WTC11 (cell line): ENCODE results near the gene LBH. TPM values are rescaled to one million over a fixed set of nuclear protein-coding genes. Genes with fewer than 3 reads are reported as not detected.
A peak's percentile ranks its signal among the peaks of the same experiment; 100 is the strongest.

Experiments used
- ATAC-seq: fragments of 200-7000 bp; cut with Tn5 transposase; 2 replicates; pipeline ENCODE4 v1.10.0; 2021; ENCODE audit warnings: mild to moderate bottlenecking, moderate library complexity
- CTCF ChIA-PET: fragments of 300-600 bp; sonication (Branson Sonifier 250); formaldehyde crosslinking; loops from one replicate; lab custom pipeline; 2021; ENCODE audit warnings: antibody characterized with exemption; lab: Charles Lee
- POLR2A ChIA-PET: fragments of 350-600 bp; sonication (Branson Sonifier 250); formaldehyde crosslinking; loops from one replicate; lab custom pipeline; 2021; ENCODE audit warnings: antibody characterized with exemption; lab: Charles Lee
- DNase-seq: peaks from one replicate; pipeline ENCODE4 v3.0.0; 2021; ENCODE audit warnings: low spot score
- H3K27ac Mint-ChIP-seq: 2 replicates; pipeline ENCODE4 v1.8.0; 2021; ENCODE audit warnings: mixed read lengths
- H3K27me3 Mint-ChIP-seq: 2 replicates; pipeline ENCODE4 v1.8.0; 2021; ENCODE audit warnings: low read depth, mild to moderate bottlenecking, moderate library complexity, mixed read lengths
- H3K36me3 Mint-ChIP-seq: 2 replicates; pipeline ENCODE4 v1.8.0; 2021; ENCODE audit warnings: mixed read lengths
- H3K4me1 Mint-ChIP-seq: 2 replicates; pipeline ENCODE4 v1.8.0; 2022; ENCODE audit warnings: mixed read lengths
- H3K4me3 Mint-ChIP-seq: 2 replicates; pipeline ENCODE4 v1.8.0; 2021; ENCODE audit warnings: mild to moderate bottlenecking, moderate library complexity, mixed read lengths
- H3K9me3 Mint-ChIP-seq: 2 replicates; pipeline ENCODE4 v1.8.0; 2021; ENCODE audit warnings: mixed read lengths
- ELF4 ChIP-seq: sonication (generic); formaldehyde crosslinking; IDR thresholded peaks from 2 replicates; pipeline ENCODE4 v1.8.1; 2022; ENCODE audit warnings: low read depth, mild to moderate bottlenecking, moderate library complexity, missing genetic modification reagents
- EMX1 ChIP-seq: fragments of 250-450 bp; sonication (Bioruptor Pico); IDR thresholded peaks from 2 replicates; pipeline ENCODE4 v1.8.0; 2021; ENCODE audit warnings: mild to moderate bottlenecking
- ETV6 ChIP-seq: sonication (generic); formaldehyde crosslinking; IDR thresholded peaks from 2 replicates; pipeline ENCODE4 v1.8.1; 2022; ENCODE audit warnings: mild to moderate bottlenecking, missing genetic modification reagents
- FOXK1 ChIP-seq: sonication (generic); formaldehyde crosslinking; IDR thresholded peaks from 2 replicates; pipeline ENCODE4 v1.8.0; 2022; ENCODE audit warnings: mild to moderate bottlenecking, moderate library complexity, missing genetic modification reagents
- GABPB1 ChIP-seq: sonication (generic); formaldehyde crosslinking; IDR thresholded peaks from 2 replicates; pipeline ENCODE4 v1.8.1; 2023; ENCODE audit warnings: mild to moderate bottlenecking, missing genetic modification reagents
- HMGA2 ChIP-seq: fragments of 250-450 bp; sonication (Bioruptor Pico); IDR thresholded peaks from 2 replicates; pipeline ENCODE4 v1.4.0; 2021; ENCODE audit warnings: mild to moderate bottlenecking, moderate library complexity
- IRF2 ChIP-seq: sonication (generic); formaldehyde crosslinking; IDR thresholded peaks from 2 replicates; pipeline ENCODE4 v1.8.0; 2022; ENCODE audit warnings: low read depth, missing genetic modification reagents, borderline replicate concordance
- MYBL2 ChIP-seq: sonication (generic); formaldehyde crosslinking; IDR thresholded peaks from 2 replicates; pipeline ENCODE4 v1.8.1; 2023; ENCODE audit warnings: mild to moderate bottlenecking, moderate library complexity, missing genetic modification reagents
- NR2C2 ChIP-seq: sonication (generic); formaldehyde crosslinking; IDR thresholded peaks from 2 replicates; pipeline ENCODE4 v1.8.0; 2022; ENCODE audit warnings: mild to moderate bottlenecking, missing genetic modification reagents
- SMAD4 ChIP-seq: sonication (generic); formaldehyde crosslinking; IDR thresholded peaks from 2 replicates; pipeline ENCODE4 v1.8.0; 2022; ENCODE audit warnings: mild to moderate bottlenecking, missing genetic modification reagents
- TP53 ChIP-seq: sonication (generic); formaldehyde crosslinking; IDR thresholded peaks from 2 replicates; pipeline ENCODE4 v1.8.1; 2023; ENCODE audit warnings: mild to moderate bottlenecking, missing genetic modification reagents
- ZBTB21 ChIP-seq: sonication (generic); formaldehyde crosslinking; IDR thresholded peaks from 2 replicates; pipeline ENCODE4 v1.8.1; 2023; ENCODE audit warnings: mild to moderate bottlenecking, missing genetic modification reagents, borderline replicate concordance
- ZNF121 ChIP-seq: sonication (generic); formaldehyde crosslinking; IDR thresholded peaks from 2 replicates; pipeline ENCODE4 v1.8.0; 2023; ENCODE audit warnings: missing genetic modification reagents
- ZNF317 ChIP-seq: sonication (generic); formaldehyde crosslinking; IDR thresholded peaks from 2 replicates; pipeline ENCODE4 v1.8.1; 2023; ENCODE audit warnings: low read depth, mild to moderate bottlenecking, moderate library complexity, missing genetic modification reagents, borderline replicate concordance
- ZNF396 ChIP-seq: fragments of 250-450 bp; sonication (Bioruptor Pico); IDR thresholded peaks from 2 replicates; pipeline ENCODE4 v1.8.0; 2021; ENCODE audit warnings: mild to moderate bottlenecking, moderate library complexity, borderline replicate concordance
- ZNF416 ChIP-seq: fragments of 250-450 bp; sonication (Bioruptor Pico); IDR thresholded peaks from 2 replicates; pipeline ENCODE4 v1.9.0; 2021; ENCODE audit warnings: mild to moderate bottlenecking, inconsistent platforms
- ZNF671 ChIP-seq: fragments of 250-450 bp; sonication (Bioruptor Pico); IDR thresholded peaks from 2 replicates; pipeline ENCODE4 v1.8.0; 2021; ENCODE audit warnings: mild to moderate bottlenecking
- total RNA-seq: library from RNA; stranded (reverse); gene quantifications from 3 replicates; pipeline ENCODE4 v1.2.3, GENCODE V29; 2021
- TF ChIP-seq, protein P1 (sequence below): sonication (generic); formaldehyde crosslinking; conservative IDR thresholded peaks from 2 replicates; pipeline ENCODE4 v1.8.1; 2023; ENCODE audit warnings: mild to moderate bottlenecking, low read depth, missing genetic modification reagents, moderate library complexity
- TF ChIP-seq, protein P2 (sequence below): fragments of 250-450 bp; sonication (Bioruptor Pico); conservative IDR thresholded peaks from 2 replicates; pipeline ENCODE4 v1.9.0; 2021; ENCODE audit warnings: mild to moderate bottlenecking
- TF ChIP-seq, protein P3 (sequence below): sonication (generic); formaldehyde crosslinking; IDR thresholded peaks from 2 replicates; pipeline ENCODE4 v1.8.1; 2023; ENCODE audit warnings: mild to moderate bottlenecking, missing genetic modification reagents
- TF ChIP-seq, protein P4 (sequence below): sonication (generic); formaldehyde crosslinking; IDR thresholded peaks from 2 replicates; pipeline ENCODE4 v1.8.0; 2022; ENCODE audit warnings: mild to moderate bottlenecking, missing genetic modification reagents
- TF ChIP-seq, protein P5 (sequence below): sonication (generic); formaldehyde crosslinking; IDR thresholded peaks from 2 replicates; pipeline ENCODE4 v1.8.1; 2022; ENCODE audit warnings: low read depth, mild to moderate bottlenecking, moderate library complexity, missing genetic modification reagents, borderline replicate concordance
- TF ChIP-seq, protein P6 (sequence below): sonication (generic); formaldehyde crosslinking; IDR thresholded peaks from 2 replicates; pipeline ENCODE4 v1.8.0; 2023; ENCODE audit warnings: mild to moderate bottlenecking, missing genetic modification reagents

Gene LBH
- total RNA-seq, 1 experiment from 2014 or later: 47.3 TPM

DNA sequence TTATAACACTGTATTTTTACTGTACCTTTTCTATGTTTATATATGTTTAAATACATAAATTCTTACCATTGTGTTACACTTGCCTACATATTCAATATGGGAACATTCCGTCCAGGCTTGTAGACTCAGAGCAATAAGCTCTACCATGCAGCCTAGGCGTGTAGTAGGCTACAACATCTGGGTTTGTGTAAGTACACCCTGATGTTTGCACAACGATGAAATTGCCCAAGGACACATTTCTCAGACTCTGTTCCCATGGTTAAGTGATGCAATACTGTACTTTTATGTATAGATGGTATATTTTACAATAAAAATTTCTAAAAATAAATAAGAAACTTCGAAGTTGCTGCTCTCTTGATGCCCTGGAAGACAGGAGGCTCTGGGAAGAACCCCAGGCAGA, 46.2 kb upstream of the LBH start:
- no peak for DNase-seq
- TF ChIP-seq, protein P1, sequence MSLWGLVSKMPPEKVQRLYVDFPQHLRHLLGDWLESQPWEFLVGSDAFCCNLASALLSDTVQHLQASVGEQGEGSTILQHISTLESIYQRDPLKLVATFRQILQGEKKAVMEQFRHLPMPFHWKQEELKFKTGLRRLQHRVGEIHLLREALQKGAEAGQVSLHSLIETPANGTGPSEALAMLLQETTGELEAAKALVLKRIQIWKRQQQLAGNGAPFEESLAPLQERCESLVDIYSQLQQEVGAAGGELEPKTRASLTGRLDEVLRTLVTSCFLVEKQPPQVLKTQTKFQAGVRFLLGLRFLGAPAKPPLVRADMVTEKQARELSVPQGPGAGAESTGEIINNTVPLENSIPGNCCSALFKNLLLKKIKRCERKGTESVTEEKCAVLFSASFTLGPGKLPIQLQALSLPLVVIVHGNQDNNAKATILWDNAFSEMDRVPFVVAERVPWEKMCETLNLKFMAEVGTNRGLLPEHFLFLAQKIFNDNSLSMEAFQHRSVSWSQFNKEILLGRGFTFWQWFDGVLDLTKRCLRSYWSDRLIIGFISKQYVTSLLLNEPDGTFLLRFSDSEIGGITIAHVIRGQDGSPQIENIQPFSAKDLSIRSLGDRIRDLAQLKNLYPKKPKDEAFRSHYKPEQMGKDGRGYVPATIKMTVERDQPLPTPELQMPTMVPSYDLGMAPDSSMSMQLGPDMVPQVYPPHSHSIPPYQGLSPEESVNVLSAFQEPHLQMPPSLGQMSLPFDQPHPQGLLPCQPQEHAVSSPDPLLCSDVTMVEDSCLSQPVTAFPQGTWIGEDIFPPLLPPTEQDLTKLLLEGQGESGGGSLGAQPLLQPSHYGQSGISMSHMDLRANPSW (CRISPR knock-in tag): no peak
- TF ChIP-seq ZNF317 (CRISPR knock-in tag) (no peak), GABPB1 (CRISPR knock-in tag) (peak; percentile 93)
- TF ChIP-seq, all 79 proteins: peak for 1
- Mint-ChIP-seq H3K36me3 (0 out of 2 replicates have a peak, but pooled peaks cover 3% of the 10 kb centered on the region), H3K27ac (no peak overlapping the region), H3K27me3 (no peaks in the 10 kb centered on the region), H3K4me3 (no peak overlapping the region), H3K4me1 (0 out of 2 replicates have a peak, but pooled peaks cover 6% of the 10 kb centered on the region), H3K9me3 (peaks cover 14% of the 10 kb centered on the region)
- ATAC-seq: no peak
- ChIA-PET CTCF (no interaction called here), POLR2A (no interaction called here)

DNA sequence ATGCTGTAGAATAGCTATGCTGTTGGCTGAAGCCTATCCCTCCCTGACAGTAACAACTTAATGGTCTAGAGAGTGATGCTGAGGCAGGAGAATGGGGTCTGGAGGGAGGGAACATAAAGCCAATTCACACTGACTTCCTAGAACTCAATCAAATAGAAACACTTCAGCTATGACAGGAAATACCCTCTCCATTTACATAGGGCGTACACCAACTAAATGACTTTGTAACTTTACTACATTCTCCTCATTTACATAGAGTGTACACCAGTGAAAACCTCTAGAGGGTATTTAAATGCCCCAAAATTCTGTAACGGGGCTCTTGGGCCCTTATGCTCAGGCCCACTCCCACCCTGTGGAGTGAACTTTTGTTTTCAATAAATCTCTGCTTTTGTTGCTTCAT, 43.0 kb upstream of the LBH start:
- H3K9me3 Mint-ChIP-seq: peaks cover 14% of the 10 kb centered on the region
- ChIA-PET CTCF (interaction anchor here (1.3 kb wide), 2 partner anchors 24 to 40 kb away, joined by 4 read pairs; no protein-coding TSS in a partner anchor), POLR2A (no interaction called here)
- H3K27me3 Mint-ChIP-seq: no peaks in the 10 kb centered on the region
- no peak overlapping the region for H3K4me3 Mint-ChIP-seq
- ATAC-seq: no peak
- DNase-seq: no peak
- peaks cover 18% of the 10 kb centered on the region for H3K4me1 Mint-ChIP-seq
- TF ChIP-seq EMX1 (CRISPR knock-in tag): no peak
- no peak for TF ChIP-seq ETV6 (CRISPR knock-in tag)
- no peak for TF ChIP-seq ZBTB21 (CRISPR knock-in tag)
- TF ChIP-seq NR2C2 (CRISPR knock-in tag): no peak
- no peak for TF ChIP-seq HMGA2 (CRISPR knock-in tag)
- TF ChIP-seq SMAD4 (CRISPR knock-in tag): no peak
- H3K36me3 Mint-ChIP-seq: 0 out of 2 replicates have a peak, but pooled peaks cover 6% of the 10 kb centered on the region
- no peak overlapping the region for H3K27ac Mint-ChIP-seq

DNA sequence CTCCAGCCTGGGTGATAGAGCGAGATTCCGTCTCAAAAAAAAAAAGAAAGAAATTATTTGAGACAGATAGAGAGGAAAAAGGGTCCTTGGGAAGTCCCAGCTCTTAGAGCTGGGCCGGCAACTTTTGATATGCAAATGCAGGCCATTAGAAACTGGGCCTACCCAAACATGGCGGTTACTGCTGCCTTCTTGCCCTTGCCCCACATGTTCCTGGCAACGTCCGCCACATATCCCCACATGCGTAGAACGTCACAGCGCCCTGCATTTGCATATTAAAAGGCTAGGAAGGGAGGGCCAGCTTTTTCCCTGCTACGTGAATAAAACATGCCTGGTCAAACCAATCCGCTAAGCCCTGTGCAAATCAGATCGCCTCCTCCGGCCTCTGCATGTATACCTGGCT, 40.7 kb upstream of the LBH start:
- ATAC-seq (peak; percentile 53), DNase-seq (no peak)
- Mint-ChIP-seq H3K36me3 (0 out of 2 replicates have a peak, but pooled peaks cover 6% of the 10 kb centered on the region), H3K9me3 (peaks cover 14% of the 10 kb centered on the region), H3K27ac (no peak overlapping the region), H3K4me1 (peaks cover 22% of the 10 kb centered on the region), H3K27me3 (no peaks in the 10 kb centered on the region), H3K4me3 (no peak overlapping the region)
- POLR2A ChIA-PET: no interaction called here
- no peak for TF ChIP-seq ELF4 (CRISPR knock-in tag)
- TF ChIP-seq ZNF121 (CRISPR knock-in tag): no peak
- TF ChIP-seq, protein P2, sequence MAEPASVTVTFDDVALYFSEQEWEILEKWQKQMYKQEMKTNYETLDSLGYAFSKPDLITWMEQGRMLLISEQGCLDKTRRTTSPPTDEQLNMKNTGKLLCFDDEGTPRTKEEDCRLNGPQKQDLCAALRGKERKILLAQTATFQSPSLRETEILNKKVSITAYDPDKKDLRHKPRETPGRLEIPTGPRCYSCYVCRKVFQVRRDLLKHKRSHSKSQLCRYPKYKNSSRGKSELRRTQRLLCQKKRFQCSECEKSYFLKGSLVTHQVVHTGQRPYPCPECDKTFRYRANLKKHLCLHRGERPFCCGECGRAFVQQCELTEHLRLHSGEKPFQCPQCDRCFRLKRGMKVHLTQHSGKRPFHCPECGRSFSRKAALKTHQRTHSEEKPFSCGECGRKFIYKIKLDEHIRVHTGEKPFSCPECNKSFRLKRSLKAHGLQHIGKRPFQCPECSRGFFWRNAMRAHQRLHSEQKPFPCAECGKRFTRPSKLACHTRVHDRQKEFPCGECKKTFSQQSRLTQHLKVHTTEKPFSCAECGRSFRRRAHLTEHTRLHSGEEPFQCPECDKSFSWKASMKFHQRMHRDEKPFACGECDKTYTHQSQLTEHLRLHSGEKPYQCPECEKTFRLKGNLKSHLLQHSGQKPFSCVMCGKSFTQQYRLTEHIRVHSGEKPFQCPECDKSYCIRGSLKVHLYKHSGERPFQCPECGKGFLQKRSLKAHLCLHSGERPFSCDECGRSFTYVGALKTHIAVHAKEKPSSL (CRISPR knock-in tag): no peak
- TF ChIP-seq, protein P3, sequence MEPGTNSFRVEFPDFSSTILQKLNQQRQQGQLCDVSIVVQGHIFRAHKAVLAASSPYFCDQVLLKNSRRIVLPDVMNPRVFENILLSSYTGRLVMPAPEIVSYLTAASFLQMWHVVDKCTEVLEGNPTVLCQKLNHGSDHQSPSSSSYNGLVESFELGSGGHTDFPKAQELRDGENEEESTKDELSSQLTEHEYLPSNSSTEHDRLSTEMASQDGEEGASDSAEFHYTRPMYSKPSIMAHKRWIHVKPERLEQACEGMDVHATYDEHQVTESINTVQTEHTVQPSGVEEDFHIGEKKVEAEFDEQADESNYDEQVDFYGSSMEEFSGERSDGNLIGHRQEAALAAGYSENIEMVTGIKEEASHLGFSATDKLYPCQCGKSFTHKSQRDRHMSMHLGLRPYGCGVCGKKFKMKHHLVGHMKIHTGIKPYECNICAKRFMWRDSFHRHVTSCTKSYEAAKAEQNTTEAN (CRISPR knock-in tag): no peak
- no peak for TF ChIP-seq FOXK1 (CRISPR knock-in tag)
- no peak for TF ChIP-seq MYBL2 (CRISPR knock-in tag)
- no peak for TF ChIP-seq ZNF396
- TF ChIP-seq ZNF416: no peak
- TF ChIP-seq ETV6 (CRISPR knock-in tag): no peak
- no peak for TF ChIP-seq TP53
- TF ChIP-seq, protein P4, sequence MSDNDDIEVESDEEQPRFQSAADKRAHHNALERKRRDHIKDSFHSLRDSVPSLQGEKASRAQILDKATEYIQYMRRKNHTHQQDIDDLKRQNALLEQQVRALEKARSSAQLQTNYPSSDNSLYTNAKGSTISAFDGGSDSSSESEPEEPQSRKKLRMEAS (CRISPR knock-in tag): no peak
- TF ChIP-seq, protein P5, sequence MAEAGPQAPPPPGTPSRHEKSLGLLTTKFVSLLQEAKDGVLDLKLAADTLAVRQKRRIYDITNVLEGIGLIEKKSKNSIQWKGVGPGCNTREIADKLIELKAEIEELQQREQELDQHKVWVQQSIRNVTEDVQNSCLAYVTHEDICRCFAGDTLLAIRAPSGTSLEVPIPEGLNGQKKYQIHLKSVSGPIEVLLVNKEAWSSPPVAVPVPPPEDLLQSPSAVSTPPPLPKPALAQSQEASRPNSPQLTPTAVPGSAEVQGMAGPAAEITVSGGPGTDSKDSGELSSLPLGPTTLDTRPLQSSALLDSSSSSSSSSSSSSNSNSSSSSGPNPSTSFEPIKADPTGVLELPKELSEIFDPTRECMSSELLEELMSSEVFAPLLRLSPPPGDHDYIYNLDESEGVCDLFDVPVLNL (CRISPR knock-in tag): no peak
- TF ChIP-seq, protein P6, sequence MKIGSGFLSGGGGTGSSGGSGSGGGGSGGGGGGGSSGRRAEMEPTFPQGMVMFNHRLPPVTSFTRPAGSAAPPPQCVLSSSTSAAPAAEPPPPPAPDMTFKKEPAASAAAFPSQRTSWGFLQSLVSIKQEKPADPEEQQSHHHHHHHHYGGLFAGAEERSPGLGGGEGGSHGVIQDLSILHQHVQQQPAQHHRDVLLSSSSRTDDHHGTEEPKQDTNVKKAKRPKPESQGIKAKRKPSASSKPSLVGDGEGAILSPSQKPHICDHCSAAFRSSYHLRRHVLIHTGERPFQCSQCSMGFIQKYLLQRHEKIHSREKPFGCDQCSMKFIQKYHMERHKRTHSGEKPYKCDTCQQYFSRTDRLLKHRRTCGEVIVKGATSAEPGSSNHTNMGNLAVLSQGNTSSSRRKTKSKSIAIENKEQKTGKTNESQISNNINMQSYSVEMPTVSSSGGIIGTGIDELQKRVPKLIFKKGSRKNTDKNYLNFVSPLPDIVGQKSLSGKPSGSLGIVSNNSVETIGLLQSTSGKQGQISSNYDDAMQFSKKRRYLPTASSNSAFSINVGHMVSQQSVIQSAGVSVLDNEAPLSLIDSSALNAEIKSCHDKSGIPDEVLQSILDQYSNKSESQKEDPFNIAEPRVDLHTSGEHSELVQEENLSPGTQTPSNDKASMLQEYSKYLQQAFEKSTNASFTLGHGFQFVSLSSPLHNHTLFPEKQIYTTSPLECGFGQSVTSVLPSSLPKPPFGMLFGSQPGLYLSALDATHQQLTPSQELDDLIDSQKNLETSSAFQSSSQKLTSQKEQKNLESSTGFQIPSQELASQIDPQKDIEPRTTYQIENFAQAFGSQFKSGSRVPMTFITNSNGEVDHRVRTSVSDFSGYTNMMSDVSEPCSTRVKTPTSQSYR: no peak
- no peak for TF ChIP-seq ZNF671 (CRISPR knock-in tag)
- TF ChIP-seq IRF2 (CRISPR knock-in tag): no peak
- CTCF ChIA-PET: interaction anchor here (1.0 to 2.3 kb wide), 3 partner anchors 26 to 521 kb away, joined by 3 to 8 read pairs (median 6); no protein-coding TSS in a partner anchor
